NCI-H345 (cell line): Measurements from ENCODE around the gene BCL2L12.

Source experiments
- DNase-seq: peaks from one replicate; lab custom pipeline; 2025; lab: John Stamatoyannopoulos, UW

Gene BCL2L12

DNA sequence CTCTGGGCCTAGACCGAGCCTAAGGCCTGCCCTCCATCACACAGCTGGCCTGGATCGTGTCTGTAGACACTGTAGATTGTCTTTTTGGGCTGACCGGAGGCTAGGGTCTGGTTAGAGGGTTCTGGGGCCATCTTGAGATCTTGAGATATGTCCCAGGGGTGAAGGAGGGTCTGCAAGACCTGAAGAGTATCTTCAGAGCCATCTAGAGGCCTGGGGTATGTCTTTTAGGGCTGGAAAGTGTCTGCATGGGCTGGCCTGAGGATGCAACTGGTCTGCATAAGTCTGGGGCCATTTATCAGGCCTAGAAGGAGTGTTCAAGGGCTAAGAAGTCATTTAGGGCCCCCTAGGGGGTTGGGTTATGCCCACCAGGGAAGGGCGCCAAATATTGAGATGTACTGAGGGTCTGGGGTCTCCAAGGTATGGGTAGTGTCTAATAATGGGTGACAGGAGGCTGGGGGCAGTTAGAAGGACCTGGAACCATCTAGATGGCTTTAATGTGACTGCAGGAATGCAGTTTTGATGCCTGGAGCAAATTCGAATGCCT is 23.2 kb upstream of the BCL2L12 start:
- DNase-seq, result no peak

DNA sequence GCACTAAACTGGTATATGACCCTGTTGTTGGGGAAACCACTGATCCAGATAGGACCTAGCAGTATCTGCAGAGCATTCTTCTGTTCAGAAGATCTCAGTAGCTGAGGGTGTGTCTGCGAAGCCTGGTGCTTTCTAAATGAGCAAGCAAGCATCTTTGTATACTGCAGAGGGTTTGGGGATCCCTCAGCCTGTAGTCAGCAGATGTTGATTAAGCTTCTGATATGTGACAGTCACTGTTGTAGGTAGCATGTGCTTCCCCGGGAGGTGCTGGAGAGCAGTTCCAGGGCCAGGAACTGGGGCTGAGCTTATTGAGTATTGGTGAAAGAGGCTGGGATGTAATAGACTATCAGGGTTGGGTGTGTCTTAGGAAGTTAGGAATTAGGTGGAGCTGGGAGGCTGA is 22.3 kb upstream of the BCL2L12 start:
- no peak for DNase-seq

- DNase-seq, result no peak
These were observed 20.1 kb upstream of the BCL2L12 start for GRCh38 chr19:49645592-49645991.

GRCh38 chr19:49645995-49646394 is 19.7 kb upstream of the BCL2L12 start:
- DNase-seq, result no peak

DNA sequence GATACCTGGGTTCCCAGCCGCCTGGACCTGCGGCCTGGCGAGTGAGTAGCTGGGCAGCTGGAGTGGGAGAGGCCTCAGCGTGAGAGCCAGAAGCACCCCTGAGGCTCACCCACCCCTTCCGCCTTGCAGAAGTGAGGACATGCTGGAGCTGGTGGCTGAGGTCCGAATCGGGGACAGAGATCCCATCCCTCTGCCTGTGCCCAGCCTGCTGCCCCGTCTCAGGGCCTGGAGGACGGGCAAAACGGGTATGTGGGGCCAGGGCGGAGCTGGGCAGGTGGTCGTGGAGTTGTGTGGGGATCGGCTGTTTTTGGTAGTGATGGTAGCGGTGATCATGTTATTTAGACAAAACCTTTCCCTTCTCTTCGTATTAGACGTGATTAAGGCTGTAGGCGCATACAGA is 19.1 kb upstream of the BCL2L12 start:
- no peak for DNase-seq

DNA sequence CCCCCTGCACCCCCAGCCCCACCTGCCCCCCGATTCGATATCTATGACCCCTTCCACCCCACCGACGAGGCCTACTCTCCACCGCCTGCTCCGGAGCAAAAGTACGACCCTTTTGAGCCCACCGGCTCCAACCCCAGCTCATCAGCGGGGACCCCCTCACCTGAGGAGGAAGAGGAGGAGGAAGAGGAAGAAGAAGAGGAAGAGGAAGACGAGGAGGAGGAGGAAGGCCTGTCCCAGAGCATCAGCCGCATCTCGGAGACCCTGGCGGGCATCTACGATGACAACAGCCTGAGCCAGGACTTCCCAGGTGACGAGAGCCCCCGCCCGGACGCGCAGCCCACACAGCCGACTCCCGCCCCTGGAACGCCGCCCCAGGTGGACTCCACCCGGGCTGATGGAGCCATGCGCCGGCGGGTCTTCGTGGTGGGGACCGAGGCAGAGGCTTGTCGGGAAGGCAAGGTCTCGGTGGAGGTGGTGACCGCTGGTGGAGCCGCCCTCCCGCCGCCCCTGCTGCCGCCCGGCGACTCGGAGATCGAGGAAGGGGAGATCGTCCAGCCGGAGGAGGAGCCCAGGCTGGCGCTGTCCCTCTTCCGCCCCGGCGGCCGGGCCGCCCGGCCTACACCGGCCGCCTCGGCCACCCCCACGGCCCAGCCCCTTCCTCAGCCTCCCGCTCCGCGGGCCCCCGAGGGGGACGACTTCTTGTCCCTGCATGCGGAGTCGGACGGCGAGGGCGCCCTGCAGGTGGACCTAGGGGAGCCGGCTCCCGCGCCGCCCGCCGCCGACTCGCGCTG is 14.5 kb upstream of the BCL2L12 start:
- DNase-seq, result no peak

GRCh38 chr19:49651820-49652550 is 13.7 kb upstream of the BCL2L12 start:
- DNase-seq, result no peak

DNA sequence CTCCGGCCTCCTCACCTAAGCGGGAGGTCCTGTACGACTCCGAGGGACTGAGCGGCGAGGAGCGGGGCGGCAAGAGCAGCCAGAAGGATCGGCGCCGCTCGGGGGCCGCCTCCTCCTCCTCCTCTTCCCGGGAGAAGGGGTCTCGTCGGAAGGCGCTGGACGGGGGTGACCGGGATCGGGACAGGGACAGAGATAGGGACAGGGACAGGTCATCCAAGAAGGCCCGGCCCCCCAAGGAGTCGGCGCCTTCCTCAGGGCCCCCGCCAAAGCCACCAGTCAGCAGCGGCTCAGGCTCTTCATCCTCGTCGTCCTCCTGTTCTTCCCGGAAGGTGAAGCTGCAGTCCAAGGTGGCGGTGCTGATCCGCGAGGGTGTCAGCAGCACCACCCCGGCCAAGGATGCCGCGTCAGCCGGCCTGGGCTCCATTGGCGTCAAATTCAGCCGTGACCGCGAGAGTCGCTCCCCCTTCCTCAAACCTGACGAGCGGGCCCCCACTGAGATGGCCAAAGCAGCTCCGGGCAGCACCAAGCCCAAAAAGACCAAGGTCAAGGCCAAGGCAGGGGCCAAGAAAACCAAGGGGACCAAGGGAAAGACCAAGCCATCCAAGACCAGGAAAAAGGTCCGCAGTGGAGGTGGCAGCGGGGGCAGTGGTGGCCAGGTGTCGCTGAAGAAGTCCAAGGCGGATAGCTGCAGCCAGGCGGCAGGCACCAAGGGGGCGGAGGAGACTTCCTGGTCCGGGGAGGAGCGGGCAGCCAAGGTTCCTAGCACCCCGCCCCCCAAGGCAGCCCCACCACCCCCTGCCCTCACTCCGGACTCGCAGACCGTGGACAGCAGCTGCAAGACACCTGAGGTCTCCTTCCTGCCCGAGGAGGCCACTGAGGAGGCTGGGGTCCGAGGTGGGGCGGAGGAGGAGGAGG is 12.9 kb upstream of the BCL2L12 start:
- no peak for DNase-seq

DNA sequence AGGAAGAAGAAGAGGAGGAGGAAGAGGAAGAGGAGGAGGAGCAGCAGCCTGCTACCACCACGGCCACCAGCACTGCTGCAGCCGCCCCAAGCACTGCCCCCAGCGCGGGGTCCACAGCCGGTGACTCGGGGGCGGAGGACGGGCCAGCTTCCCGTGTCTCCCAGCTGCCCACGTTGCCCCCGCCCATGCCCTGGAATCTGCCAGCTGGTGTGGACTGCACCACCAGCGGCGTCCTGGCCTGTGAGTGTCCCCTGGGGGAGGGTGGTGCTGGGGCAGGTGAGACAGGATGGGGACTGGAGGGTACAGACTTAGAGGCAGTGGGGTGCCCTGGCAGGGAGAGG is 12.3 kb upstream of the BCL2L12 start:
- no peak for DNase-seq

DNA sequence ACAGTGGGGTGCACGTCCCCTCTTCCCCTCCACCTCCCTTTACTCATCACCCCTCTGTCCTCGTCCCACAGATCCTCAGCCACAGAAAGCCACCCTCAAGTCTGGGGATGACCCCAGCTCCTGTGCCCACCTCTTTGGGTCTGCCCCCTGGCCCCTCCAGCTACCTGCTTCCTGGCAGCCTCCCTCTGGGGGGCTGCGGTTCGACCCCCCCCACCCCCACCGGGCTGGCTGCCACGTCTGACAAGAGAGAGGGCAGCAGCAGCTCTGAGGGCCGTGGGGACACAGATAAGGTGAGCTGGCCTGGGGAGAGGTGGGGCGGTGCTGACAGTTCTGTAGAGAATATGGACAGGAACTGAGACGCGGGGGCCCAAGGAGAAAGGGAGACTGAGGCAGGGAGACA is 11.2 kb upstream of the BCL2L12 start:
- DNase-seq, result no peak

GRCh38 chr19:49655570-49656455 is 9.9 kb upstream of the BCL2L12 start:
- no peak for DNase-seq

- no peak for DNase-seq
These were observed 9.2 kb upstream of the BCL2L12 start for GRCh38 chr19:49656456-49657109.

- DNase-seq, result no peak
These were observed 8.1 kb upstream of the BCL2L12 start for GRCh38 chr19:49657493-49658138.

DNA sequence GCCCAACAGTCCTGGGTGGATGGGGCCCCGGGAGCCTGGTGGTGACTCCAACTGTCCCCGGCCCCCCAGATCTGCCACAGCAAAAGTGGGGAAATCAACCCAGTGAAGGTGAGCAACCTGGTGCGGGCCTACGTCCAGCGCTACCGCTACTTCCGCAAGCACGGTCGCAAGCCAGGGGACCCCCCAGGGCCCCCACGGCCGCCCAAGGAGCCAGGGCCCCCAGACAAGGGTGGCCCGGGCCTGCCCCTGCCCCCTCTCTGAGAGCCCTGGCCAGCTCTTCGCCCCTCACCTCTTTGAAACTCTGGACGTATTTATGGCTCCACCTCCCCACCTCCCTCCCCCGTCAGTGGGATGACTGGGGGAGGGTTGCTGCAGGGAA is 7.6 kb upstream of the BCL2L12 start:
- DNase-seq, result no peak

- no peak for DNase-seq
These were observed 6.9 kb upstream of the BCL2L12 start for GRCh38 chr19:49658566-49659442.

GRCh38 chr19:49660338-49660961 is 5.3 kb upstream of the BCL2L12 start:
- no peak for DNase-seq

DNA sequence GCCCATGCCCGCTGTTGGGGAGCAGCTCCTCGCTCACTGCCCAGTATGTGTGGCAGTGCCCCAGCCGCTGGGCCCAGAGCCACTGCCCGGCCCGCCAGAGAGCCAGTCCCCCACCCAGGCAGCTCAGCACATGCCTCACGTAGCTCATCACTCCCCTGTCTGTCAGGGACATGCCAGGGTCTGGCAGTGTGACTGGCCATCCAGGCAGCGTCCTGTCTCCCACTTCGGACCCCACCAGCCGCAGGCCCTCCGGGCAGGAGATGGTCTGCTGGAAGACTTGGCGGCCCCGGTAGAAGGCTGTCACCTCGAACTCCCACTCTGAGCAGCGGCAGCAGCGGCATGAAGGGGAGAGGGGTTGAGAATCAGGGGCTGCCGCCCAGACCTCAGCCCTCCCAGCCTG is 3.7 kb upstream of the BCL2L12 start:
- DNase-seq, result no peak

GRCh38 chr19:49663224-49663623 is 2.5 kb upstream of the BCL2L12 start:
- no peak for DNase-seq
